ENCODE measurements around the gene SEPTIN7. TPM values are rescaled to one million over a fixed set of nuclear protein-coding genes. Genes with fewer than 3 reads are reported as not detected.

The SEPTIN7 gene
- total RNA-seq, 1 experiment from 2014 or later, result 187 TPM

- TF ChIP-seq, protein P1, sequence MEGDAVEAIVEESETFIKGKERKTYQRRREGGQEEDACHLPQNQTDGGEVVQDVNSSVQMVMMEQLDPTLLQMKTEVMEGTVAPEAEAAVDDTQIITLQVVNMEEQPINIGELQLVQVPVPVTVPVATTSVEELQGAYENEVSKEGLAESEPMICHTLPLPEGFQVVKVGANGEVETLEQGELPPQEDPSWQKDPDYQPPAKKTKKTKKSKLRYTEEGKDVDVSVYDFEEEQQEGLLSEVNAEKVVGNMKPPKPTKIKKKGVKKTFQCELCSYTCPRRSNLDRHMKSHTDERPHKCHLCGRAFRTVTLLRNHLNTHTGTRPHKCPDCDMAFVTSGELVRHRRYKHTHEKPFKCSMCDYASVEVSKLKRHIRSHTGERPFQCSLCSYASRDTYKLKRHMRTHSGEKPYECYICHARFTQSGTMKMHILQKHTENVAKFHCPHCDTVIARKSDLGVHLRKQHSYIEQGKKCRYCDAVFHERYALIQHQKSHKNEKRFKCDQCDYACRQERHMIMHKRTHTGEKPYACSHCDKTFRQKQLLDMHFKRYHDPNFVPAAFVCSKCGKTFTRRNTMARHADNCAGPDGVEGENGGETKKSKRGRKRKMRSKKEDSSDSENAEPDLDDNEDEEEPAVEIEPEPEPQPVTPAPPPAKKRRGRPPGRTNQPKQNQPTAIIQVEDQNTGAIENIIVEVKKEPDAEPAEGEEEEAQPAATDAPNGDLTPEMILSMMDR (IDR thresholded peaks at IDR 0.05; ENCODE audit: unreplicated experiment), result no peak
- intact Hi-C loops (cut with micrococcal nuclease), result no loop called here
- peak; percentile 10 for DNase-seq (ENCODE audit: unreplicated experiment)
- Mint-ChIP-seq H3K27me3 (ENCODE audit: insufficient read depth, unreplicated experiment) (no peaks in the 10 kb centered on the region), H3K4me3 (ENCODE audit: unreplicated experiment) (peak overlapping the region; percentile 16), H3K36me3 (ENCODE audit: insufficient read depth, unreplicated experiment) (peaks cover 17% of the 10 kb centered on the region), H3K4me1 (ENCODE audit: insufficient read depth, unreplicated experiment) (peaks cover 15% of the 10 kb centered on the region), H3K27ac (ENCODE audit: low read depth, unreplicated experiment) (peak overlapping the region; percentile 72), H3K9me3 (ENCODE audit: unreplicated experiment) (no peaks in the 10 kb centered on the region)
- CTCF ChIA-PET, result interaction anchor here (0.6 to 1.0 kb wide), 4 partner anchors 48 to 132 kb away, joined by 3 read pairs; partner anchors contain the start of gene SEPTIN7
- no TSS peak for BruUV-seq (replicated peaks)
- POLR2A ChIA-PET, result interaction anchor here (2.5 to 4.0 kb wide), 2 partner anchors 12 to 48 kb away, joined by 8 to 18 read pairs; partner anchors contain the start of gene SEPTIN7
These were observed 47.9 kb downstream of the SEPTIN7 start for GRCh38 chr7:35848725-35849124.

- intact Hi-C loops (cut with micrococcal nuclease), result no loop called here
- H3K27me3 Mint-ChIP-seq (ENCODE audit: insufficient read depth, unreplicated experiment), result no peaks in the 10 kb centered on the region
- peaks cover 15% of the 10 kb centered on the region for H3K4me1 Mint-ChIP-seq (ENCODE audit: insufficient read depth, unreplicated experiment)
- H3K27ac Mint-ChIP-seq (ENCODE audit: low read depth, unreplicated experiment), result peak overlapping the region; percentile 72
- no TSS peak for BruUV-seq (replicated peaks)
- CTCF ChIA-PET, result interaction anchor here (0.6 to 1.0 kb wide), 5 partner anchors 8 to 232 kb away, joined by 3 read pairs; partner anchors contain the start of gene SEPTIN7
- POLR2A ChIA-PET, result interaction anchor here (2.5 to 4.0 kb wide), 2 partner anchors 13 to 48 kb away, joined by 8 to 18 read pairs; partner anchors contain the start of gene SEPTIN7
- H3K4me3 Mint-ChIP-seq (ENCODE audit: unreplicated experiment), result peak overlapping the region; percentile 16
- DNase-seq (ENCODE audit: unreplicated experiment), result peak; percentile 69
- TF ChIP-seq, protein P1 (IDR thresholded peaks at IDR 0.05; ENCODE audit: unreplicated experiment), result no peak
- H3K36me3 Mint-ChIP-seq (ENCODE audit: insufficient read depth, unreplicated experiment), result peaks cover 16% of the 10 kb centered on the region
- H3K9me3 Mint-ChIP-seq (ENCODE audit: unreplicated experiment), result no peaks in the 10 kb centered on the region
These were observed 48.4 kb downstream of the SEPTIN7 start for GRCh38 chr7:35849158-35849831.

- no peak for DNase-seq (ENCODE audit: unreplicated experiment)
- H3K36me3 Mint-ChIP-seq (ENCODE audit: insufficient read depth, unreplicated experiment), result peaks cover 14% of the 10 kb centered on the region
- ChIA-PET POLR2A (interaction anchor here (4.0 kb wide), 1 partner anchor 49 kb away, joined by 18 read pairs; the partner anchor contains the start of gene SEPTIN7), CTCF (interaction anchor here (0.8 to 1.0 kb wide), 3 partner anchors 9 to 232 kb away, joined by 3 read pairs; no protein-coding TSS in a partner anchor)
- H3K27ac Mint-ChIP-seq (ENCODE audit: low read depth, unreplicated experiment), result peak overlapping the region; percentile 72
- intact Hi-C loops (cut with micrococcal nuclease), result no loop called here
- H3K9me3 Mint-ChIP-seq (ENCODE audit: unreplicated experiment), result no peaks in the 10 kb centered on the region
- H3K4me3 Mint-ChIP-seq (ENCODE audit: unreplicated experiment), result no peak overlapping the region
- TF ChIP-seq, protein P1 (IDR thresholded peaks at IDR 0.05; ENCODE audit: unreplicated experiment), result no peak
- BruUV-seq (replicated peaks), result no TSS peak
- peaks cover 15% of the 10 kb centered on the region for H3K4me1 Mint-ChIP-seq (ENCODE audit: insufficient read depth, unreplicated experiment)
- no peaks in the 10 kb centered on the region for H3K27me3 Mint-ChIP-seq (ENCODE audit: insufficient read depth, unreplicated experiment)
These were observed 49.1 kb downstream of the SEPTIN7 start for GRCh38 chr7:35849954-35850353.

Other genes with a start within 250 kb of the SEPTIN7 start
- gene HERPUD2, start 105.9 kb upstream of the SEPTIN7 start, total RNA-seq (2022), result 28.1 and 29.0 TPM in 2 replicates

Data from MCF 10A (cell line).